MM.1S (cell line): ENCODE results near the gene APOA1.

Source experiments
- CTCF ChIP-seq: fragments of 300-600 bp; sonication (generic); IDR thresholded peaks from 2 replicates; pipeline ENCODE4 v1.5.1; 2016; ENCODE audit warnings: antibody characterized with exemption, low read length, mixed read lengths
- EZH2 ChIP-seq: fragments of 300-600 bp; sonication (generic); optimal IDR thresholded peaks from 2 replicates; pipeline ENCODE3; 2017; ENCODE audit warnings: low read depth, mild to moderate bottlenecking, antibody characterized with exemption, low read length, mixed read lengths
- EZH2phosphoT487 ChIP-seq: fragments of 300-600 bp; sonication (generic); IDR thresholded peaks from 2 replicates; pipeline ENCODE4 v1.6.1; 2018; ENCODE audit warnings: antibody characterized with exemption, low read length

GRCh38 chr11:116808262-116809175, 28.9 kb downstream of the APOA1 start:
- TF ChIP-seq CTCF (no peak), EZH2phosphoT487 (no peak), EZH2 (no peak)
